Dermis blood vessel endothelial cell (primary cell): Measurements from ENCODE around the gene KIF7. TPM values are rescaled to one million over a fixed set of nuclear protein-coding genes. Genes with fewer than 3 reads are reported as not detected.

ENCODE experiments used
- DNase-seq: peaks from one replicate; pipeline ENCODE4 v3.0.0; 2010
- total RNA-seq: library from RNA; depleted of rRNA; stranded (reverse); fragments of >200 nt; gene quantifications from 2 replicates; pipeline ENCODE4 v1.2.3, GENCODE V29; 2014

KIF7 gene
- total RNA-seq, 1 donor from 2014 or later = 0.85 TPM

GRCh38 chr15:89648106-89649012 lies 6.9 kb downstream of the KIF7 start:
- DNase-seq = no peak

GRCh38 chr15:89647191-89647851 lies 7.9 kb downstream of the KIF7 start:
- peak; percentile 83 for DNase-seq

GRCh38 chr15:89646416-89647141 lies 8.7 kb downstream of the KIF7 start:
- no peak for DNase-seq

- no peak for DNase-seq
These were observed 9.6 kb downstream of the KIF7 start for GRCh38 chr15:89645680-89646079.

GRCh38 chr15:89642106-89642505 lies 13.2 kb downstream of the KIF7 start:
- no peak for DNase-seq

GRCh38 chr15:89641053-89641452 lies 14.2 kb downstream of the KIF7 start:
- no peak for DNase-seq

GRCh38 chr15:89640245-89640644 lies 15.0 kb downstream of the KIF7 start:
- no peak for DNase-seq

- no peak for DNase-seq
These were observed 21.7 kb downstream of the KIF7 start for GRCh38 chr15:89633585-89633984.

GRCh38 chr15:89632563-89633430 lies 22.5 kb downstream of the KIF7 start:
- DNase-seq = no peak

- DNase-seq = no peak
These were observed 23.4 kb downstream of the KIF7 start for GRCh38 chr15:89631902-89632264.

GRCh38 chr15:89630974-89631901 lies 24.0 kb downstream of the KIF7 start:
- no peak for DNase-seq

GRCh38 chr15:89630260-89630659 lies 25.0 kb downstream of the KIF7 start:
- DNase-seq = no peak

GRCh38 chr15:89629829-89630228 lies 25.4 kb downstream of the KIF7 start:
- DNase-seq = no peak

- no peak for DNase-seq
These were observed 26.2 kb downstream of the KIF7 start for GRCh38 chr15:89628806-89629715.

- no peak for DNase-seq
These were observed 27.0 kb downstream of the KIF7 start for GRCh38 chr15:89628301-89628700.

GRCh38 chr15:89627256-89627970 lies 27.9 kb downstream of the KIF7 start:
- DNase-seq = no peak

GRCh38 chr15:89625716-89626115 lies 29.6 kb downstream of the KIF7 start:
- no peak for DNase-seq

- DNase-seq = no peak
These were observed 32.1 kb downstream of the KIF7 start for GRCh38 chr15:89623165-89623564.

GRCh38 chr15:89621547-89621946 lies 33.7 kb downstream of the KIF7 start:
- no peak for DNase-seq
